Stimulated activated CD4-positive, alpha-beta T cell treated with anti-CD3 and anti-CD28 coated beads, TNF-alpha, amount 100 ng/mL, for 24 hours (primary cell): Measurements from ENCODE around the gene SRMS.

ENCODE experiments used
- DNase-seq, 3 experiments: peaks; one replicate each; pipeline ENCODE4 v3.0.0-alpha.2; 2020; ENCODE audit warnings: low read depth in 3 of 3

Gene SRMS

DNA sequence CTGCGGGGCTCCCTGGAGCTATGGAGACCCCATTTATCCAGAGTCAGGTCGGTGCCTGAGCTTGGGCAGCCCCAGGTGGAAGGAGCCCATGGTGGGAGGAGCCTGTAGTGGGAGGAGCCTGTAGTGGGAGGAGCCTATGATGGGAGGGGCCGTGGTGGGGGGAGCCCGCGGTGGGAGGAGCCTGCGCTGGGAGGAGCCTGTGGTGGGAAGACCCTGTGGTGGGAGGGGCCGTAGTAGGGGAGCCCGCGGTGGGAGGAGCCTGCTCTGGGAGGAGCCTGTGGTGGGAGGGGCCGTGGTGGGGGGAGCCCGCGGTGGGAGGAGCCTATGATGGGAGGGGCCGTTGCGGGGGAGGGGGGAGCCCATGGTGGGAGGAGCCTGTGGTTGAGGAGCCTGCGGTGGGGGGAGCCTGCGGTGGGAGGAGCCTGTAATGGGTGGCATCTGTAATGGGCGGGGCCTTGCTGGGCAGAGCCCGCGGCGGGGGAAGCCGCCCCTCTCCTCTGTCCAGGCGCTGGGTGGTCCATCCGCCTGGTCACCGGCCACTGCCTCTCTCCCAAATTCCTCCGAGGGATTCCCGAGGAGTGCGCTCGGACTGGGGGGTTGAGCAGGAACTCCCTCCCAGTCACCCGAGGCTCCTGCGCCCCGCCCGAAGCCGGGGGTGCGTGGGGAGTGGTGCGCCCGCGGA lies 5.8 kb upstream of the SRMS start:
- DNase-seq: peak; percentile 72 to 82 (median 81)

DNA sequence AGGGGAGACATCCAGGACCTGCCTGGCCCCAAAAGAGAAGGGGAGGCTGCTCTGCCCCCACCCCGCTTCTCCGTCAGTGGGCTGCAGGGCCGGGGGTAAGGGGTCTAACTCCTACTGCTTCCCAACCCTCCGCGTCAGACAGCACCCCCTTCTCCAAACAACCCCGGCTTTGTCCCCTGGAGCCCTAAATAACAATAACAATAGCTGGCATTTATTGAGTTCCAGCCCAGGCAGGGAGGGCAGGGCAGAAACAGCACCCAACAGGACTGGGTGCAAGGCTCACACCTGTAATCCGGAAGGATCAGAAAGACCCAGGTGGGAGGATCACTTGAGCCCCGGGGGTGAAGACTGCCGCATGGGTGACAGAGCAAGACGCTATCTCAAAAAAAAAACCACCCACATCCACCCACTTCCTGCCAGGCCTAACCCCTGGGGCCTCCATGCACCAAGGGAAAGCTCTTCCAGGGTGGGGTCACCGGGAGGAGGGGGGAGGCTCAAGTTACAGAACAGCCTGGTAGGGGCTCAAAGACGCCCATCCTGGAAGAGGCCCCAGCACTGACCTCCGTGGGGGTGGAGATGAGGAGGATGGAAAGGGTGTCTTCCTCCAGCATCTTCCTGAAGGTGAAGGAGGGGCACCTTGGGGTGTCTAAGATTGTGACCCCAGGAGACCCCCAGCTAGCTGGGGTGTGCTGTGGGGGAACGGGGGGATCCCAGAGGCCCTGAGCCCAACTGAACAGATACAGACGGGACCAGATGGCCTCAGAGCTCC lies 5.1 kb upstream of the SRMS start:
- peak in 1 of 3 experiments; percentile 22 for DNase-seq

DNA sequence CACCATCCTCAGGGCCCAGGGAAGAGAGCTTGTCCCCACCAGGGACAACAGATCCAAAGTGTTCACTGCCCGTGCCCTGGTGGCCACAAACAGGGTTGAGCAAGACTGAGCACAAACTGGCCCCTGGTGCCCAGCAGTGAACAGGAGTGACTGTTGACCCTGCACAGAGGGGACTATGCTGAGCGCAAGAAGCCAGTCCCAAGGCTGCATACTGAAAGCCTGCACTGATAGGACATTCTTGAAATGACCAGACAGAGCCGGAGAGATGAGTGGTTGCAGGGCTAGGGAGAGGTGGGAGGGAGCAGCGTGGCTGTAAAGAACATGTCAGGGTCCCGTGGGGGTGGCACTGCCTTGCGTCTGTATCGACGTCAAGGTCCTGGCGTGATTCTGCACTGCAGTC lies 3.5 kb upstream of the SRMS start:
- no peak for DNase-seq

DNA sequence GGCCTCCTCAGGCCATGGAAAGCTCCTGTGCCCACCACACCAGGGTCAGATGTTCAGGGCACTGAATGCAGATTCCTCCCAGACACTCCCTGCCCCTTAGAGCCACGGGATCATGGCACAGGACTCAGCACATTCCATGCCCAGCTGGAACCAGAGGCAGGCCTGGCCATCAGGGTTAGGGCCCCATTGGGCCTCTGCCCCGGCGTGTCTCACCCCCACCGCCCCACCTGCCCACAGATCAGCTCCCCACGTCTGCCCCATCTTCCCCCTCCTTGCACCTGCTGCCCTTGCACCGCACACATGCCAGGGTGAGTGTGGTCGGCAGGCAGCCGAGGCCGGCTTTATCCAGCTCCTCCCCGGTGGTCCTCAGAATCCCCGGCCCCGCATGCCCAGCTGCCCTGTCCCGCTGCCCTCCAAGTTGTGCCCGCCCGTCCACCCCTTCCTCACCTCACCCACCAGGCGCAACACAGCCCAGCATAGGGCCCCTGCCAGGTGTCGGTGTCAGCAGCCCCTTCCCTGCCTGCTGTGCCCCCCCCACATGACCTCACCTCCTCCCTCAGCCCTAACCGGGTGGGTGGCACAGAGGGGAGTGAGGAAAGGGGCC lies 2.2 kb upstream of the SRMS start:
- no peak for DNase-seq

GRCh38 chr20:63549019-63549418 lies 1.5 kb upstream of the SRMS start:
- no peak for DNase-seq

DNA sequence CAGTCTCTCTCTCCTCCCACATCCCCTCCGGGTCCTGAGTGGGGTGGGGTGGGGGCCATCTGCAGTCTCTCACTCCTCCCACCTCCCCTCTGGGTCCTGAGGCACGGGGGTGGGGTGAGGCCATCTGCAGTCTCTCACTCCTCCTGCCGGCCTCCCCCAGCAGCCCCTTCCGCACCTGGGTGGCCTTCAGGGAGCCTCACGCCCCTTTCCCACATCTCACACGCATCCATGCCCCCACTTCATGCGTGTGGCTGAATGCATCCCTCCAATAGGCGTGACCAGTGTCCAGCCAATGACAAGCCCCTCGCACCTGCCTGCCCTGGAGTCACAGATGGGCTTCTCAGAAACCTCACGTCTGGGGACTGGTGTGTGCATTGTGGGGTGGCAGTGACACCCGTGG lies 993 bp upstream of the SRMS start:
- no peak for DNase-seq

DNA sequence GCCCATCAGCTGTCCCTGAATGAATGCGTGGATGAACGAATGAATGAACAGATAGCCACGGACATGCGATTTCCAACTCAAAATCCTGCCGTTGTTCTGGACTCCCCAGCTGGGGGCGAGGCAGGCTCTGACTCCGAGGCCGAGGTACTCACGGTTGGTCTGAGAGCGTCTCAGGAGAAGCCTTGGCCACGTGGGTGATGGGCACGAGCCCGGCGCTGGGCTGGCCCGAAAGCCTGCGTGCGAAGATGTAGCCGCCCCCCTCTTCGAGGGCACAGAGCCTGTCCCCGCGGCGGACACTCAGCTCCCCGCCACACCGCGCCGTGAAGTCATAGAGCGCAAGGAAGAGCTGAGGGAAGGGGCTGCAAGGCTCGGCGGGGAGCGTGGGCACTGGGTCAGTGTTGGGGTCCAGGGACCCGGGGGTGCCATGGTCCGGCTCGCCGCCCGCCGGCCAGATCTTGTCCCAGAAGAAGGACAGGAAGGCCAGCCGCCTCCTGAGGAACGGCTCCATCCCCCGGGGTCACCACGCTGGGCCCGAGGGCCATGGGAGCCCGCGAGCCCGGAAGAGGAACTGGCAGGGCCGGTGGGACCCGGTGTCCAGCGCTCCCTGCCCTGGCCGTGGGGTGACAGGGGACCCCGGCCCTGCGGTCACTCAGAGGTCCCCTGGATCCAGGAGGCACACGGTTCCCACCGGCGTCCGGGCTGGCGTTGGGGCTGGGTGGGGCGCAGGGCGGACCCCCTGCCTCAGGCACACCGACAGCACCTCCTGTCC lies 409 bp downstream of the SRMS start:
- DNase-seq: no peak

DNA sequence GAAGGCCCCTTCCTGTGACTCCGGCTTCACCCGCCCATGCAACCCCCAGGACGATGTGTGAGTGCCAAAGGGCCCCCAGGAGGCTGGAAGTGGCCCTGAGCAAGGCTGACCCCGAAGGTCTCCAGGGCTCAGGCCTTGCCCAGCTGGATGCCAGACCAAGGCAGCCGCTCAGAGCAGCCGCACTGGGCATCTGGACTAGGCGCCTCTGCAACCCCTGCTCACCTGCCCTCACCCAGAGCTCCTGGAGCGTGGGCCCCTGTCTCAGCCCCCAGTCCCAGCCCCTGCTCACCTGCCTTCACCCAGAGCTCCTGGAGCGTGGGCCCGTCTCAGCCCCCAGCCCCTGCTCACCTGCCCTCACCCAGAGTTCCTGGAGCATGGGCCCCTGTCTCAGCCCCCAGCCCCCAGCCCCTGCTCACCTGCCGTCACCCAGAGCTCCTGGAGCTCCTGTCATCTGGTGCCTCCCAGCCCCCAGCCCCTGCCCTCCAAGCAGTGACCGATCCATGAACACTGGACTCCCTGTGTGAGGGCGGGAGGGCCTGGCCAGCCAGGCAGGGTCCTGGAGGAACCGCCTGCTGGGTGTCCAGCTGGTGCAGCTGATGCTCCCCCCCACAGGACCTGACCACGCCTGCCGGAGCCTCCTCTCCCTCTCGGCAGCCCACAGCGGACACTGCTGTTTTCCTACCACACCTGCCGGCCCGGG lies 1.1 kb downstream of the SRMS start:
- no peak for DNase-seq

GRCh38 chr20:63545814-63546213 lies 1.7 kb downstream of the SRMS start:
- no peak for DNase-seq

- no peak for DNase-seq
Observed at GRCh38 chr20:63544958-63545516, 2.5 kb downstream of the SRMS start.

- no peak for DNase-seq
Observed at GRCh38 chr20:63544241-63544957, 3.1 kb downstream of the SRMS start.

DNA sequence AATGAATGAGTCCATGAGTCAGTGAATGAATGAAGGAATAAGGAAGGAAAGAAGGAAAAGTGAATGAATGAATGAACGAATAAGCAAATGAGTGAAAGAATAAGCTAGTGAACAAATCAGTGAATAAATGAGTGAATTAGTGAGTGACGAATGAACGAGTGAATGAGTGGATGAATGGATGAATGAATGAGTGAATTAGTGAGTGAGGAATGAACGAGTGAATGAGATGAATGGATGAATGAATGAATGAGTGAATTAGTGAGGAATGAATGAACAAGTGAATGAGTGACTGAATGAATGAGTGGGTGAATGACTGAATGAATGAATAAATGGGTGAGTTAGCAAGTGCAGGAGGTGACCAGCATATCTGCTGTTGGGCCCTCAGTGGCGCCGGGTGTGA lies 3.8 kb downstream of the SRMS start:
- DNase-seq: no peak

DNA sequence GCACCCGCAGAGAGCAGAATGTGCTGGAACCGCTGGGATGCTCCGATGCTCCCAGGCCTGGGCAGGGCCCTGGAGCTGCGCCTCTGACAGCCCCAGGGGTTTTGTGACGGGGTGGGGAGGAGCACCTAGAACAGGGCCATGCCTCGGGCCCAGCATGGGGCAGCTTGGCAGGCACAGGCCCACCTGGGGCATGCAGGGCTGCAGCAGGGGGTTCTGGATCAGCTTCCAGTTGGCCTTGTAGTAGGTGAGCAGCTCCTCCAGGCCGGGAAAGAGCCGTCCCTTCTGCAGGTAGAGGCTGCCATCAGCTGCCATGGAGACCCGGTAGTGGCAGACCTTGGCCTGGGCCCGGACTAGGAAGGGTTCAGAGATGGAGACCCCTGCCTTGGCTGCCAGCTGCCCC lies 4.4 kb downstream of the SRMS start:
- no peak for DNase-seq

GRCh38 chr20:63542696-63543095 lies 4.9 kb downstream of the SRMS start:
- DNase-seq: no peak

DNA sequence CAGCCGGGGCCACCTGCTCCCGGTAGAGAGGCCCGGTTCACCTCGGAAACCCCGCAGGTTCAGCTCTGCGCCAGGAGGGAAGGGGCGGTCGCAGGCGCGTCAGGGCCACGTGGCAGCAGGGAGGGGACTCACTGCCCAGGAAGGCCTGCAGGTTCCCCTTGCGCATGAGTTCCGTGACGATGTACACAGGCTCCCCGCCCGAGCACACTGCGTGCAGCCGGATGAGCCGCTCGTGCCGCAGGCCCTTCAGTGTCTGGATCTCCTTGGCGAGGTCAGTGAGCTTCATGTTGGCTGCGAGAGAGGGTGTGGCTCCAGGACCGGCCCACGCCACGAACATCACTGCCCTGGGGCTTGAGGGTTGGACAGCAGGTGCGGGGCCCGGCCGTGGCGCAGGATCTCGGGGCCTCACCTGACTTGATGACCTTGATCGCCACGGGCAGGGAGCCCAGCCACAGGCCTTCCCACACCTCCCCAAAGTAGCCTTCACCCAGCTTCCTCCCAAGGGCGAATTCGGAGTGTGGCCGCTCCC lies 5.5 kb downstream of the SRMS start:
- no peak for DNase-seq

DNA sequence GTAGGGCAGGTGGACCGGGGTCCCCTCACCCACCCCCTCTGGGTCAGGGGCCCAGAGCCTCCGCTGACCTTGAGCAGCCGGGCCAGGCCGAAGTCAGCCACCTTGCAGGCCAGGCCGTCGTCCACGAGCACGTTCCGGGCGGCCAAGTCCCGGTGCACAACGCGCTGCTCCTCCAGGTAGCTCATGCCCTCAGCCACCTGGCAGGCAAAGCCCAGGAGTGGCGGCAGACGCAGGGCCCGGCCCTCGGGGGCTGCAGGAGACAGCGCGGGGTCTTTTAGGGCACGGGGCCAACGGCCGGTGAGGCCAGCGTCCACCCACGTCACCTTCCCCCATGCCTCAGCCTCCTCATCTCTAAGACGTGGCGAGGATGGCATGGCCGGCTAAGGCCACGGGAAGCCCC lies 6.2 kb downstream of the SRMS start:
- DNase-seq: no peak

DNA sequence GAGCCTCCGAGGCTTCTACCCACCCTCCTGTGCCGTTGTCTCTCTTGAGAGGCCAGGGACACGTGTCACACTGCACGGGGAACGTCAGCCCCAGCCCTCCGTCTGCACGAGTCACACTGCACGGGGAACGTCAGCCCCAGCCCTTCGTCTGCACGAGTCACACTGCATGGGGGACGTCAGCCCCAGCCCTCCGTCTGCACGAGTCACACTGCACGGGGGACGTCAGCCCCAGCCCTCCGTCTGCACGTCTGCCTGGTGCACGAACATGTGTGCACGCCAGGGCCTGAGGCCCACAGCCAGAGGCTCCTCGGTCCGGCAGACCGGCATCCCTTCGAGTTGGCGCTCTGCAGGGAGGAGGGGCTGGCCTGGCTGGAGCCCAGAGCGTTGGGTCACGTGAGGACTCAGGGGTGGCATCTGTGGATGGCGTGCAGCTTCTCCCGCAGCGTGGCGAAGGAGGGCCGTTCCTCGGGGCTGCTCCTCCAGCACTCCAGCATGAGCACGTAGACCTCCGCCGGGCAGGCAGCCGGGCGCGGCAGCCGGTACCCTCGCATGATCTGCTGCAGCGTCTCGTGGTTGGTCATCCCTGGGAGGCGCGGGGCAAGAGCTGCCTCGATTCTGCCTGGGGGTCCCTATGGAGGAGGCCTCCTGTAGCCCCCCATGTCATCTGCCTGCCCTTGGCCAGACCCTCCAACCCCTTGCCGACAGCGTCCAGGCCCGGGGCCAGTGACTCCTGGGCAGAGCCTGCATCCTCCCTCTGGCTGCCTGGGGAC lies 6.9 kb downstream of the SRMS start:
- no peak for DNase-seq

GRCh38 chr20:63539441-63540370 lies 7.8 kb downstream of the SRMS start:
- DNase-seq: no peak

DNA sequence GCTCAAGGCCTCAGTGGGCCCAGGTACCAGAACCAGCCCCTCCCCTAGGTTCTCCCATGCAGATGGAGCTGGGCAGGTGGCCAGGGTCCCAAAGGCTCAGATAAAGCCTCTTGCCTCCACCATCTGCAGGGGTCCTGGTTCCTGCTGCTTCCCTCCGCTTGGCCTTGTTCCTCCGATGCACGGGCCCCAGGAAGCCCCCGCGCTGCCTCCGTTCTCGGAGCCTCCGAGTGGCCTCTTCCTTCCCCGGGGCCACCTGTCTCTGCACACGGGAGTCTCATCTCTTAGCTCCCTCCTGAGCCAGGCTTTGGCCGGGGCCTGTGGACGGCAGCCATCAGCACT lies 8.5 kb downstream of the SRMS start:
- no peak for DNase-seq
